Panc1 (cell line): ENCODE data around the gene RANBP3. TPM values are rescaled to one million over a fixed set of nuclear protein-coding genes. Genes with fewer than 3 reads are reported as not detected.

Experiments
- ATAC-seq: fragments of 200-7000 bp; cut with Tn5 transposase; 2 replicates; pipeline ENCODE4 v1.9.1; 2020; ENCODE audit warnings: mild to moderate bottlenecking, moderate library complexity
- BruUV-seq: library from RNA; stranded (reverse); fragments of 400-500 nt; replicated peaks from 2 replicates; lab custom pipeline; 2021; lab: Mats Ljungman, UMichigan
- CTCF ChIA-PET: fragments of 300-600 bp; sonication (Branson Sonifier 250); formaldehyde crosslinking; loops from one replicate; lab custom pipeline; 2022; ENCODE audit warnings: antibody characterized with exemption; lab: Charles Lee
- POLR2A ChIA-PET: fragments of 300-600 bp; sonication (Branson Sonifier 250); formaldehyde crosslinking; loops from one replicate; lab custom pipeline; 2022; ENCODE audit warnings: antibody characterized with exemption; lab: Charles Lee
- DNase-seq: peaks from one replicate; pipeline ENCODE4 v3.0.0-alpha.2; 2010; ENCODE audit warnings: low read depth, low spot score
- H3K27ac ChIP-seq: 2 replicates; pipeline ENCODE4 v1.5.1; 2011; ENCODE audit warnings: mild to moderate bottlenecking, low read length, inconsistent platforms
- H3K27me3 ChIP-seq: fragments of 200-500 bp; sonication (Bioruptor generic); 2 replicates; pipeline ENCODE4 v1.6.0; 2014; ENCODE audit warnings: low read length, inconsistent platforms; ENCODE audit not compliant: control insufficient read depth, insufficient read depth
- H3K36me3 ChIP-seq: fragments of 200-500 bp; sonication (Bioruptor generic); 2 replicates; pipeline ENCODE4 v1.5.1; 2014; ENCODE audit warnings: inconsistent platforms, mild to moderate bottlenecking, low read length, moderate library complexity; ENCODE audit not compliant: control insufficient read depth, insufficient read depth
- H3K4me1 ChIP-seq: 2 replicates; pipeline ENCODE4 v1.5.1; 2011; ENCODE audit warnings: inconsistent platforms, mild to moderate bottlenecking, low read length, moderate library complexity; ENCODE audit not compliant: control insufficient read depth, insufficient read depth
- H3K4me3 ChIP-seq, 2 experiments: 2 replicates each; pipeline ENCODE4 v1.5.1; 2011 to 2012; ENCODE audit warnings: low read depth in 2 of 2, low read length in 2 of 2, mild to moderate bottlenecking in 2 of 2, inconsistent platforms in 1 of 2, moderate library complexity in 1 of 2
- H3K9me3 ChIP-seq: fragments of 200-500 bp; sonication (Bioruptor generic); 2 replicates; pipeline ENCODE4 v1.5.1; 2014; ENCODE audit warnings: low read depth, mild to moderate bottlenecking, inconsistent platforms, low read length, moderate library complexity; ENCODE audit not compliant: control insufficient read depth, insufficient read depth
- CTCF ChIP-seq: fragments of 450-650 bp; IDR thresholded peaks from 2 replicates; pipeline ENCODE4 v1.5.1; 2017; ENCODE audit warnings: mild to moderate bottlenecking
- POLR2AphosphoS5 ChIP-seq: IDR thresholded peaks from 2 replicates; pipeline ENCODE4 v1.6.1; 2012; ENCODE audit warnings: mild to moderate bottlenecking, low read depth, low read length, moderate library complexity
- REST ChIP-seq, 2 experiments: IDR thresholded peaks; 2 replicates each; pipeline ENCODE4 v1.6.1; 2011 to 2012; ENCODE audit warnings: low read depth in 2 of 2, control low read depth in 1 of 2, low read length in 1 of 2, mild to moderate bottlenecking in 1 of 2, moderate library complexity in 1 of 2; ENCODE audit not compliant: insufficient read depth in 1 of 2
- SIN3A ChIP-seq: IDR thresholded peaks from 2 replicates; pipeline ENCODE4 v1.6.1; 2012; ENCODE audit warnings: low read depth, mild to moderate bottlenecking, low read length, moderate library complexity, borderline replicate concordance; ENCODE audit not compliant: insufficient read depth
- TCF7L2 ChIP-seq: IDR thresholded peaks from 2 replicates; pipeline ENCODE4 v1.6.1; 2011; ENCODE audit warnings: mild to moderate bottlenecking, low read depth, low read length, inconsistent platforms
- in situ Hi-C: cut with HindIII; loops from 2 replicates; pipeline ENCODE4 v1.10.0; 2016; ENCODE audit warnings: low sequenced_read_pairs, low pct_unique_long_range_greater_than_20kb
- intact Hi-C: fragments of 100-400 bp; cut with micrococcal nuclease; formaldehyde crosslinking; loops from one replicate; pipeline ENCODE4 v1.10.0; 2022; ENCODE audit not compliant: unreplicated experiment
- total RNA-seq: library from RNA; stranded (reverse); gene quantifications from one replicate; pipeline ENCODE4 v1.2.1, GENCODE V29; 2021; ENCODE audit not compliant: unreplicated experiment

The RANBP3 gene
- total RNA-seq, 1 experiment from 2014 or later, result 54.6 TPM

GRCh38 chr19:5969476-5969875, 8.5 kb downstream of the RANBP3 start:
- intact Hi-C loops, result no loop called here

More at GRCh38 chr19:5969476-5969875, 8.5 kb downstream of the RANBP3 start:
- ATAC-seq, result no peak
- H3K36me3 ChIP-seq, result no peaks in the 10 kb centered on the region
- H3K4me1 ChIP-seq, result peaks cover 5% of the 10 kb centered on the region; the same call in 1 of the 2 replicates
- in situ Hi-C loops, result no loop called here
- CTCF ChIA-PET, result no interaction called here
- H3K27ac ChIP-seq, result no peak overlapping the region
- DNase-seq, result no peak
- no peaks in the 10 kb centered on the region for H3K9me3 ChIP-seq
- no peaks in the 10 kb centered on the region for H3K27me3 ChIP-seq
- POLR2A ChIA-PET, result no interaction called here
- TF ChIP-seq POLR2AphosphoS5 (no peak), SIN3A (no peak), CTCF (no peak), REST (IDR thresholded peaks at IDR 0.05; ENCODE audit: insufficient read depth in 1 of 2, low read depth in 2 of 2, low read length in 1 of 2) (no peak), TCF7L2 (no peak)
- H3K4me3 ChIP-seq, result no peak overlapping the region
- BruUV-seq, result no TSS peak
